Body of pancreas (tissue), 4 donors: ENCODE results near the gene MECP2.

Source experiments
- POLR2A ChIP-seq, 3 donors: fragments of 450-650 bp; IDR thresholded peaks; one replicate each; pipeline ENCODE4 v1.6.1; 2016; ENCODE audit warnings: antibody characterized with exemption in 3 of 3, mild to moderate bottlenecking in 2 of 3
- TF ChIP-seq, protein P1 (sequence below), 7 experiments: fragments of 450-650 bp in 4 of 7; fragments of 200-600 bp in 3 of 7; sonication (generic) in 3 of 7; IDR thresholded peaks; one replicate each; pipeline ENCODE4 v1.5.1; 2016 to 2019; ENCODE audit warnings: antibody characterized with exemption in 7 of 7

DNA sequence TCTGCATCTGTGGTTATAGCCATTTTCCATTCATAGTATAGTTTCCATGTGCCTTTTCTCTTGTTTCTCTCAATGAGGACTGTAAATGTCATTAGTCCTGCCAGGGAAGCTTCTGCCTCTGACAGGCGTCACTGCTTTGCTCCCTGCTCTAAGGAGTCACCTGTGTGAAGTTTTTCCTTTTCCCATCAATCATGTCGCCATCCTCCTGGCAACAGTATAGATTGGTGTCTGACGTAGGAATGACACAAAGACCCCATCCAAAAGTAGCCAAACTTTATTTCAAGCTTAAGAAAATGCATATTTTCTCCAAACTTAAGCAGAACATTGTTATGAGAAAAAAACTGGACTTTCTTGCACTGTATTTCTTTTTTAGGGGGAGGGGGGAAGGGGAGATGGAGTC lies 23.1 kb upstream of the MECP2 start:
- TF ChIP-seq, protein P1, sequence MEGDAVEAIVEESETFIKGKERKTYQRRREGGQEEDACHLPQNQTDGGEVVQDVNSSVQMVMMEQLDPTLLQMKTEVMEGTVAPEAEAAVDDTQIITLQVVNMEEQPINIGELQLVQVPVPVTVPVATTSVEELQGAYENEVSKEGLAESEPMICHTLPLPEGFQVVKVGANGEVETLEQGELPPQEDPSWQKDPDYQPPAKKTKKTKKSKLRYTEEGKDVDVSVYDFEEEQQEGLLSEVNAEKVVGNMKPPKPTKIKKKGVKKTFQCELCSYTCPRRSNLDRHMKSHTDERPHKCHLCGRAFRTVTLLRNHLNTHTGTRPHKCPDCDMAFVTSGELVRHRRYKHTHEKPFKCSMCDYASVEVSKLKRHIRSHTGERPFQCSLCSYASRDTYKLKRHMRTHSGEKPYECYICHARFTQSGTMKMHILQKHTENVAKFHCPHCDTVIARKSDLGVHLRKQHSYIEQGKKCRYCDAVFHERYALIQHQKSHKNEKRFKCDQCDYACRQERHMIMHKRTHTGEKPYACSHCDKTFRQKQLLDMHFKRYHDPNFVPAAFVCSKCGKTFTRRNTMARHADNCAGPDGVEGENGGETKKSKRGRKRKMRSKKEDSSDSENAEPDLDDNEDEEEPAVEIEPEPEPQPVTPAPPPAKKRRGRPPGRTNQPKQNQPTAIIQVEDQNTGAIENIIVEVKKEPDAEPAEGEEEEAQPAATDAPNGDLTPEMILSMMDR (IDR thresholded peaks at IDR 0.05) = no peak
- TF ChIP-seq POLR2A (IDR thresholded peaks at IDR 0.05) = no peak
